HG02852 (cell line): Measurements from ENCODE around the gene MYMK.

Experiments used
- ATAC-seq: cut with Tn5 transposase; IDR thresholded peaks from one replicate; pipeline ENCODE4 v1.9.1; 2021; ENCODE audit warnings: mild to moderate bottlenecking, moderate library complexity; ENCODE audit not compliant: unreplicated experiment

MYMK gene

GRCh38 chr9:133507246-133507965 lies 17.4 kb downstream of the MYMK start:
- no peak for ATAC-seq

GRCh38 chr9:133506653-133507038 lies 18.1 kb downstream of the MYMK start:
- no peak for ATAC-seq

GRCh38 chr9:133505901-133506652 lies 18.7 kb downstream of the MYMK start:
- no peak for ATAC-seq

- ATAC-seq, result no peak
Observed at GRCh38 chr9:133505186-133505830, 19.5 kb downstream of the MYMK start.

- no peak for ATAC-seq
Observed at GRCh38 chr9:133502112-133502511, 22.6 kb downstream of the MYMK start.

- no peak for ATAC-seq
Observed at GRCh38 chr9:133499892-133500270, 24.9 kb downstream of the MYMK start.

GRCh38 chr9:133499132-133499891 lies 25.4 kb downstream of the MYMK start:
- no peak for ATAC-seq

- ATAC-seq, result no peak
Observed at GRCh38 chr9:133496861-133497842, 27.6 kb downstream of the MYMK start.

- ATAC-seq, result no peak
Observed at GRCh38 chr9:133495327-133496293, 29.1 kb downstream of the MYMK start.

- no peak for ATAC-seq
Observed at GRCh38 chr9:133494636-133495326, 30.0 kb downstream of the MYMK start.

- no peak for ATAC-seq
Observed at GRCh38 chr9:133493845-133494540, 30.8 kb downstream of the MYMK start.

GRCh38 chr9:133493428-133493827 lies 31.3 kb downstream of the MYMK start:
- ATAC-seq, result no peak

- no peak for ATAC-seq
Observed at GRCh38 chr9:133492061-133493021, 32.4 kb downstream of the MYMK start.

GRCh38 chr9:133491656-133491925 lies 33.2 kb downstream of the MYMK start:
- no peak for ATAC-seq

- no peak for ATAC-seq
Observed at GRCh38 chr9:133490865-133491655, 33.7 kb downstream of the MYMK start.

- no peak for ATAC-seq
Observed at GRCh38 chr9:133490201-133490681, 34.5 kb downstream of the MYMK start.
